ENCODE data around the gene HOXC6. TPM values are rescaled to one million over a fixed set of nuclear protein-coding genes. Genes with fewer than 3 reads are reported as not detected.
A peak's percentile ranks its signal among the peaks of the same experiment; 100 is the strongest.

The HOXC6 gene
- total RNA-seq, 2 donors from 2014 or later = 0.15 TPM; not detected in 1

DNA sequence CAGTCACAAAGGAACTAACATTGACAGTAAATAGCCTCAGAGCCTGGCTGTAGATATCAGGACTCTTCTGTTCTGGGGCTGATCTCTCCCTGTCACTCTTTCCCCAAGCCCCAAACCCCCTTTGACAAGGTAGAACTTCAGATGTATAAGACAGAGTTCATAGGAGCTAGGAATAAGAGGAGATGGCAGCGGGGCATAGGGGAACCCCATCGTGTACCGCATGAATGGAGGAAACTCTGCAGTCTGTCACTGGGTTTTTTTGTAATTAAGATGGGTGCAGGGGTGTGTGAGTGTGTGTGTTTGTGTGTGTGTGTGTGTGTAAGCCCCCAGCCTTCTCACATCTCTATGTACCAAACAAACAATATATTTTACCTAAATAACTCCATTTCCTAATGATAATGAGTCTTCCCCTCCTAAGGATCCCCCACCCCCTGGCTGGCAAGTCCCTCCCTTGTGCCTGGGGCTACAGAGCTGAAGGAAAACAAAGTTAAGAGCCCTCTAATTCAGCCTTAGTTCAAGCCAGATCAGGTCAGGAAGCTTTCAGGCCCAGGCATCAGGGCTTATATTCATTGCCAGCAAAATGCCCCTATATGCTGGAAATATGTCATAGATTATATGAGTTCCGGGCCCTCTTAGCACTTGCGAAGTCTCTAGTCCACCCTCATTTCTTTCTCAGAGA lies 16.3 kb downstream of the HOXC6 start:
- intact Hi-C loops (cut with DNase I) = no loop called here
- Histone ChIP-seq H3K27me3 (peaks cover 87% of the 10 kb centered on the region), H3K4me3 (no peak overlapping the region), H3K9me3 (no peaks in the 10 kb centered on the region), H3K4me1 (no peaks in the 10 kb centered on the region), H3K27ac (no peak overlapping the region), H3K9ac (ENCODE audit: low read depth in 2 of 2, low read length in 2 of 2) (no peak overlapping the region), H3K36me3 (no peaks in the 10 kb centered on the region)
- TF ChIP-seq, protein P1, sequence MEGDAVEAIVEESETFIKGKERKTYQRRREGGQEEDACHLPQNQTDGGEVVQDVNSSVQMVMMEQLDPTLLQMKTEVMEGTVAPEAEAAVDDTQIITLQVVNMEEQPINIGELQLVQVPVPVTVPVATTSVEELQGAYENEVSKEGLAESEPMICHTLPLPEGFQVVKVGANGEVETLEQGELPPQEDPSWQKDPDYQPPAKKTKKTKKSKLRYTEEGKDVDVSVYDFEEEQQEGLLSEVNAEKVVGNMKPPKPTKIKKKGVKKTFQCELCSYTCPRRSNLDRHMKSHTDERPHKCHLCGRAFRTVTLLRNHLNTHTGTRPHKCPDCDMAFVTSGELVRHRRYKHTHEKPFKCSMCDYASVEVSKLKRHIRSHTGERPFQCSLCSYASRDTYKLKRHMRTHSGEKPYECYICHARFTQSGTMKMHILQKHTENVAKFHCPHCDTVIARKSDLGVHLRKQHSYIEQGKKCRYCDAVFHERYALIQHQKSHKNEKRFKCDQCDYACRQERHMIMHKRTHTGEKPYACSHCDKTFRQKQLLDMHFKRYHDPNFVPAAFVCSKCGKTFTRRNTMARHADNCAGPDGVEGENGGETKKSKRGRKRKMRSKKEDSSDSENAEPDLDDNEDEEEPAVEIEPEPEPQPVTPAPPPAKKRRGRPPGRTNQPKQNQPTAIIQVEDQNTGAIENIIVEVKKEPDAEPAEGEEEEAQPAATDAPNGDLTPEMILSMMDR (IDR thresholded peaks at IDR 0.05) = no peak
- DNase-seq = no peak

DNA sequence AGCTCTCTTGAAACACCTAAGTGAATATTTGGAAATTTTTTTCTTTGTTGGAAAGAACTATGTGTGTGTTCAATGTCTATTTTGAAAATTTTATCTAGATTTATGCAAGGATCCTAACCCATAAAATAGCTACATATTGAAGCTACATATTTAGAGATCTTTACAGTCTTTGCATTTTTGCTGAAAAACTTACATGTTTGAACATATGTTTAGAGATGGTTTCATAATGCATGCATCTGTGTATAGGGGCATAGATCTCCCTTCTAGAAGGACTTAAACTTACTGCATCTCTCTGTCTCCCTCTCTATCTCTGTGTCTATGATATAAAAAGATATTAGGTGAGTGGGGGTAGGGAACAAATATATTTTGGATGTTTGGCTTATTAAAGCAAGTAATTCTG lies 17.2 kb downstream of the HOXC6 start:
- TF ChIP-seq, protein P1 (IDR thresholded peaks at IDR 0.05) = no peak
- intact Hi-C loops (cut with DNase I) = no loop called here
- Histone ChIP-seq H3K36me3 (no peaks in the 10 kb centered on the region), H3K4me3 (no peak overlapping the region), H3K9me3 (no peaks in the 10 kb centered on the region), H3K27ac (no peak overlapping the region), H3K27me3 (peaks cover 86% of the 10 kb centered on the region), H3K4me1 (no peaks in the 10 kb centered on the region), H3K9ac (ENCODE audit: low read depth in 2 of 2, low read length in 2 of 2) (no peak overlapping the region)
- DNase-seq = no peak

GRCh38 chr12:54045868-54046521 lies 17.8 kb downstream of the HOXC6 start:
- Histone ChIP-seq H3K27ac (no peak overlapping the region), H3K36me3 (no peaks in the 10 kb centered on the region), H3K4me3 (no peak overlapping the region), H3K9ac (ENCODE audit: low read depth in 2 of 2, low read length in 2 of 2) (no peak overlapping the region), H3K9me3 (no peaks in the 10 kb centered on the region), H3K4me1 (no peaks in the 10 kb centered on the region), H3K27me3 (peaks cover 86% of the 10 kb centered on the region)
- no peak for DNase-seq
- intact Hi-C loops (cut with DNase I) = no loop called here
- TF ChIP-seq, protein P1 (IDR thresholded peaks at IDR 0.05) = no peak

GRCh38 chr12:54046809-54047159 lies 18.5 kb downstream of the HOXC6 start:
- Histone ChIP-seq H3K9me3 (no peaks in the 10 kb centered on the region), H3K9ac (ENCODE audit: low read depth in 2 of 2, low read length in 2 of 2) (peak overlapping the region in 1 of 2 donors; percentile 16), H3K27ac (no peak overlapping the region), H3K4me3 (no peak overlapping the region), H3K4me1 (no peaks in the 10 kb centered on the region), H3K27me3 (peaks cover 86% of the 10 kb centered on the region), H3K36me3 (no peaks in the 10 kb centered on the region)
- intact Hi-C loops (cut with DNase I) = no loop called here
- no peak for DNase-seq
- TF ChIP-seq, protein P1 (IDR thresholded peaks at IDR 0.05) = no peak

GRCh38 chr12:54047160-54047963 lies 19.1 kb downstream of the HOXC6 start:
- H3K36me3 ChIP-seq = no peaks in the 10 kb centered on the region
- intact Hi-C loops (cut with DNase I) = no loop called here
- no peak for DNase-seq
- TF ChIP-seq, protein P1 (IDR thresholded peaks at IDR 0.05) = no peak
- no peaks in the 10 kb centered on the region for H3K9me3 ChIP-seq
- H3K27ac ChIP-seq = no peak overlapping the region
- no peak overlapping the region for H3K4me3 ChIP-seq
- peak overlapping the region in 1 of 2 donors; percentile 16 for H3K9ac ChIP-seq (ENCODE audit: low read depth in 2 of 2, low read length in 2 of 2)
- H3K27me3 ChIP-seq = peaks cover 83% of the 10 kb centered on the region
- H3K4me1 ChIP-seq = no peaks in the 10 kb centered on the region

Data from colonic mucosa (tissue), 4 donors.